Lung microvascular endothelial cell (primary cell): ENCODE measurements around the gene PMAIP1. TPM values are rescaled to one million over a fixed set of nuclear protein-coding genes. Genes with fewer than 3 reads are reported as not detected.
"Not testable (repeated sequence)": the region's sequence is repeated elsewhere in the genome, so short reads cannot be mapped to it uniquely, and the experiment has no call there.

Experiments used
- DNase-seq, 2 donors: peaks; one replicate each; pipeline versions ENCODE4 v3.0.0 to v3.0.0-alpha.2; 2010; ENCODE audit warnings: low read depth in 2 of 2
- total RNA-seq: library from RNA; depleted of rRNA; stranded (reverse); fragments of >200 nt; gene quantifications from 2 replicates; pipeline ENCODE4 v1.2.1, GENCODE V29; 2014

PMAIP1 gene
- total RNA-seq, 1 donor from 2014 or later, result 13.7 TPM

DNA sequence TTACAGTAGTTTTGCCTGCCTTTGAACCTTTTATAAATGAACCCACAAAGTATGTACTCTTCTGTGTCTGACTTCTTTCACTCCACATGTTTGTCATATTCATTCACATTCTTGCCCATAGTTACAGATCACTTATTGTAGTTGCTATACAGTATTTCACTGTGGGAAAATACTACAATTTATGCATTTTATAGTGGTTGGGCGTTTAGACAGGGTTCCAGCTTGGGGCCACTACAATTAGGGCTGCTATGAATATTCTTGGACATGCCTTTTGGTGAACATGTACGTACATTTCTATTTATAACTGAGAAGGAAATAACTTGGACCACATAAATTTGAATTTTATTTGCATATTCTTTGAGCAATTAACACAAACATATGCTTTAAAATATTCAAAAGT, 15.4 kb upstream of the PMAIP1 start:
- no peak for DNase-seq

DNA sequence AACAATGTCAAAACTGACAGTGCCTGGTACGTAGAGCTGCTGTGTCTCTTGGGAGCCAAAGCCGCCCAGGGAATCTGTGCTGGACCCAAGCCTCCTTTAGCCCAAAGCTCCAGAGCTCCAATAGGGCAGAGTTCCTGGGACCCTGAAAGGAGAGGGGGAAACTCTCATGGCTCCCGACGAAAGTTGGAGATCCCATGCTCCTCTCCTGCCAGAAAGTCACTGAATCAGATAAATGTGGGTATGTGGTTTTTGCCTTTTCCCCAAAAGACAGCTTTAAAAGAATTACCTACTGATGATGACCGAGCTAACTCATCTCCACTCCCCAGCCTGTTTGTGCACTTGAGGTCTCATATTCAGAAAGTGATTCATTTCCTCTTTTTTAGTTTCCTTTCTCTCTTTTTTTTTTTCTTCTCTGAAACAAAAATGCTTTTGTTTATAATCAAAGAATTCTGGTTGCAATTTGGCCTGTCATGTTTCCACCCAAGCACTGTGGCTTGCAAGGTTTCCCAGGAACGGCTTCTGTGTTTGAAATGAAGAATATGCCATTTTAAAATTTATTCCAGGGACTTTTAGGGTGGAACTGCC, 14.1 kb upstream of the PMAIP1 start:
- peak; percentile 51 to 85 for DNase-seq

GRCh38 chr18:59886399-59886798, 13.4 kb upstream of the PMAIP1 start:
- not testable (repeated sequence) for DNase-seq

DNA sequence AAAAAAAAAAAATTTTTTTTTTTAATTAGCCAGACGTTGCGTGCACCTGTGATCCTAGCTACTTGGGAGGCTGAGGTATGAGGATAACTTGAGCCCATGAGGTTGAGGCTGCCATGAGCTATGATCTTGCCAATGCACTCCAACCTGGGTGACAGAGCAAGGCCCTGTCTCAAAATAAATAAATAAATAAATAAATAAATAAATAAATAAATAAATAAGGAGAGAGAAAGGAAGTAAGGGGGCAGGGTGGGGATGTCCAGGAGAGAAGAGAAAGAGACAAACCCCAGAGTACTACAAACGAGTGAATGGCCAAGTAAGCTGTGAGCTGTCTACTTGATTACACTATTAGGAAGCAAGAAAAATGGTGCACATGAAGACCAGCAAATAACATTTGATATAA, 7.7 kb upstream of the PMAIP1 start:
- no peak for DNase-seq

- DNase-seq, result no peak
These were observed 5.8 kb upstream of the PMAIP1 start for GRCh38 chr18:59893971-59894370.

- DNase-seq, result no peak
These were observed 2.4 kb upstream of the PMAIP1 start for GRCh38 chr18:59897321-59897954.

- no peak for DNase-seq
These were observed 1.7 kb upstream of the PMAIP1 start for GRCh38 chr18:59898093-59898492.

GRCh38 chr18:59898609-59899297, 1.0 kb upstream of the PMAIP1 start:
- DNase-seq, result peak in 1 of 2 donors; percentile 42

GRCh38 chr18:59900222-59901128, 679 bp downstream of the PMAIP1 start:
- peak; percentile 73 to 88 for DNase-seq

GRCh38 chr18:59902131-59902992, 2.6 kb downstream of the PMAIP1 start:
- peak; percentile 50 to 80 for DNase-seq

GRCh38 chr18:59902993-59903610, 3.3 kb downstream of the PMAIP1 start:
- DNase-seq, result no peak

GRCh38 chr18:59904011-59904601, 4.3 kb downstream of the PMAIP1 start:
- no peak for DNase-seq

DNA sequence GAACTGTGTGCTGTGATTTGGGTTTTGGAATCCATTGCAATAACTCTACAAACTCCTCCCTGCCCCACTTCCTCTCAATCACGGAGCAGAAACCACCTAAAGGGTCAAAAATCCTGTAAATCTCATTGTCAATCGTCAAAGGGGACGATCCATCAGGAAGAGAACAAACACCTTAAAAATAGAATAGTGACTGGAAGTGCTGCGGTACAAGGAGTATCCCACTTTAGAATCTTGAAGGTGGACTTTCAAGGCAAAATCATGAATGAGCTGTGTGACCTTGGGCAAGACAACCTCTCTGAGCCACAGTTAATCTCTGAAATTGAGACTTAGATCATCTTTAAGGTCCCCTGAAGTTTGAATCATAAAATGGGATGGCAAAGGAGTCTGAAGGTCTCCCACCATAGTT, 5.9 kb downstream of the PMAIP1 start:
- DNase-seq, result peak in 1 of 2 donors; percentile 37

DNA sequence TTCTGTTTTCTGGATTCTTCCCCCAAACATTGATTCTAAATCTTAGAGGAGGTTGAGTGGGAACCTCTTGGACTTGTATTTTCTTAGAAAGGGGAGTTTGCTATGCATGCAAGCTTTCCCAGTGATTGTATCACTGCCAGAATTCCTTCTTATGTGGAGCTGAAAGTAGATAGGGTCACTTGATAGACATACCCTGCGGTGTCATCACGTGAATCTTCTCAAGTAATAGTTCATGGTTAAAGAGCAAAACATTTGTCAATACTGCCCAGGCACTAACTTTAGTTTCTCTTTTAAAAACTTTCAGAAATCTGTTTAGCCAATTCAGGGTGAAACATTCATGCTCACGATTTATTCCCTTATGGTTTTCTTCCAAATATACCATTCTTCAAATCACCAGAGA, 6.4 kb downstream of the PMAIP1 start:
- peak in 1 of 2 donors; percentile 30 for DNase-seq

- peak in 1 of 2 donors; percentile 78 for DNase-seq
These were observed 7.4 kb downstream of the PMAIP1 start for GRCh38 chr18:59907172-59907571.

- no peak for DNase-seq
These were observed 7.9 kb downstream of the PMAIP1 start for GRCh38 chr18:59907660-59908059.

GRCh38 chr18:59908799-59909198, 9.0 kb downstream of the PMAIP1 start:
- DNase-seq, result peak in 1 of 2 donors; percentile 63

DNA sequence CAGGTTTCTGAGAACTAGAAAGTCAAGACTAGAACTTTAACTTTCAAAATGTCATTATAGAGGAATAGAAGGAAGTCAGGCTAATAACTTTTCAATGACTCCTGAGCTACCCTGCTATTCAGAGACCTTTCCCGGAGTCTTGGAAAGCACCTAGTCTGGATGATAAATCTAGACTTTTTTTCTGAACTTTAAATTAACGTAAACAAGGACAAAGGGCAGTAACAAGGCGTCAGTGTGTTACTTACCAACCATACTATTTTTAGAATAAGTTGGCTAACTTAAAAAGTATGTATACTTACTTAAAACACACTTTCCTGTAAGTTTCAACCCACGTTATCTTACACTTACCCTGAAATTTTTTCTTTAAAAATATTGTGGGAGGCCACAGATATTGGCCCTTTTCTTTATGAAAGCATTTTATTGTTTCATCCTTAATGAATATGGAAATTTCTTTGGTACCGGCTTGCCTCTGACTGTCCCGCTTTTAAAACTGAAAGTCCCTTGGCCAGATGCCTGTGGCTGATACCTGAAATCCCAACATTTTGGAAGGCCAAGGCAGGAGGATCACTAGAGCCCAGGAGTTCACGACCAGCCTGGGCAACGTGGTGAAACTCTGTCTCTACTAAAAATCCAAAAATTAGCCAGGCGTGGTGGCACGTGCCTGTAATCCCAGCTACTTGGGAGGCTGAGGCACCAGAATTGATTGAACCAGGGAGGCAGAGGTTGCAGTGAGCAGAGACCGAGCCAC, 9.7 kb downstream of the PMAIP1 start:
- peak in 1 of 2 donors; percentile 87 for DNase-seq

GRCh38 chr18:59910967-59911366, 11.2 kb downstream of the PMAIP1 start:
- DNase-seq, result peak in 1 of 2 donors; percentile 50
